ENCODE results near the gene ZNF774.

- TF ChIP-seq ZNF274 (IDR thresholded peaks at IDR 0.05; ENCODE audit: low read depth, low read length) (no peak), CTCF (IDR thresholded peaks at IDR 0.05 in 2 of 3, conservative IDR thresholded peaks at IDR 0.05 in 1 of 3; ENCODE audit: borderline replicate concordance in 1 of 3, insufficient read depth in 1 of 3, low read depth in 2 of 3, low read length in 2 of 3) (no peak), EZH2 (IDR thresholded peaks at IDR 0.05) (no peak), POLR2A (IDR thresholded peaks at IDR 0.05; ENCODE audit: borderline replicate concordance, extremely low read depth, insufficient read depth, insufficient read length) (no peak), FOSL1 (IDR thresholded peaks at IDR 0.05; ENCODE audit: low read depth) (no peak)
Observed at GRCh38 chr15:90336705-90337141, 15.4 kb upstream of the ZNF774 start.
